HEK293 (cell line): ENCODE data around the gene FOXP1.

ENCODE experiments used
- CTCF ChIA-PET: fragments of 350-600 bp; formaldehyde crosslinking; extraction: SDS; loops from one replicate; lab custom pipeline; 2021; ENCODE audit warnings: antibody characterized with exemption; lab: Yijun Ruan, JAX
- POLR2A ChIA-PET: fragments of 300-600 bp; formaldehyde crosslinking; extraction: SDS; loops from one replicate; lab custom pipeline; 2020; ENCODE audit warnings: antibody characterized with exemption, inconsistent platforms; lab: Yijun Ruan, JAX
- H3K27ac ChIP-seq: fragments of 200-500 bp; sonication (Bioruptor generic); 2 replicates; pipeline ENCODE4 v1.5.1; 2014; ENCODE audit warnings: low read depth, low read length, control low read depth, inconsistent platforms; ENCODE audit errors: extremely low read depth
- H3K36me3 ChIP-seq, 2 experiments: fragments of 200-500 bp in 1 of 2; sonication (Bioruptor generic) in 1 of 2; 1 replicate in 1 of 2; 2 replicates in 1 of 2; pipeline ENCODE4 v1.5.1; 2014 to 2017; ENCODE audit warnings: inconsistent platforms in 2 of 2, low read length in 2 of 2; ENCODE audit not compliant: control insufficient read depth in 2 of 2, insufficient read depth in 1 of 2
- H3K4me1 ChIP-seq: fragments of 200-500 bp; sonication (Bioruptor generic); 2 replicates; pipeline ENCODE4 v1.5.1; 2014; ENCODE audit warnings: mild to moderate bottlenecking, low read length, inconsistent platforms; ENCODE audit not compliant: control insufficient read depth, insufficient read depth
- H3K4me3 ChIP-seq: 2 replicates; pipeline ENCODE4 v1.5.1; 2011; ENCODE audit warnings: low read depth, mild to moderate bottlenecking, control low read depth, low read length, moderate library complexity
- H3K9me3 ChIP-seq: fragments of 200-500 bp; sonication (Bioruptor generic); 2 replicates; pipeline ENCODE4 v1.5.1; 2014; ENCODE audit warnings: low read depth, low read length, inconsistent platforms; ENCODE audit not compliant: control insufficient read depth, insufficient read depth
- SP2 ChIP-seq: fragments of 450-650 bp; formaldehyde crosslinking; IDR thresholded peaks from 2 replicates; pipeline ENCODE4 v1.5.1; 2016; ENCODE audit warnings: missing biosample characterization, missing genetic modification characterization
- YY1 ChIP-seq: fragments of 450-650 bp; formaldehyde crosslinking; IDR thresholded peaks from 2 replicates; pipeline ENCODE4 v1.5.1; 2018; ENCODE audit warnings: missing biosample characterization, missing genetic modification characterization
- ZBTB26 ChIP-seq: fragments of 450-650 bp; formaldehyde crosslinking; optimal IDR thresholded peaks from 2 replicates; pipeline ENCODE3; 2016; ENCODE audit warnings: missing biosample characterization, mild to moderate bottlenecking, missing genetic modification characterization
- ZFP69B ChIP-seq: fragments of 450-650 bp; formaldehyde crosslinking; IDR thresholded peaks from 2 replicates; pipeline ENCODE4 v1.5.1; 2016; ENCODE audit warnings: missing biosample characterization, missing genetic modification characterization
- ZNF16 ChIP-seq: fragments of 450-650 bp; formaldehyde crosslinking; IDR thresholded peaks from 2 replicates; pipeline ENCODE4 v1.5.1; 2016; ENCODE audit warnings: low read depth, missing biosample characterization, missing genetic modification characterization
- ZNF184 ChIP-seq: fragments of 450-650 bp; IDR thresholded peaks from 2 replicates; pipeline ENCODE4 v1.5.1; 2018; ENCODE audit warnings: missing biosample characterization, mild to moderate bottlenecking, missing genetic modification characterization
- ZNF529 ChIP-seq: fragments of 450-650 bp; formaldehyde crosslinking; IDR thresholded peaks from 2 replicates; pipeline ENCODE4 v1.5.1; 2017; ENCODE audit warnings: missing genetic modification characterization, missing biosample characterization; ENCODE audit not compliant: insufficient replicate concordance
- ZNF561 ChIP-seq: fragments of 450-650 bp; IDR thresholded peaks from 2 replicates; pipeline ENCODE4 v1.5.1; 2018; ENCODE audit warnings: missing biosample characterization, missing genetic modification characterization, borderline replicate concordance
- ZNF585B ChIP-seq: fragments of 450-650 bp; formaldehyde crosslinking; IDR thresholded peaks from 2 replicates; pipeline ENCODE4 v1.5.1; 2016; ENCODE audit warnings: missing biosample characterization, missing genetic modification characterization
- ZNF626 ChIP-seq: fragments of 450-650 bp; sonication (Bioruptor Pico); formaldehyde crosslinking; IDR thresholded peaks from 2 replicates; pipeline ENCODE4 v1.5.1; 2018; ENCODE audit warnings: missing biosample characterization, missing genetic modification characterization, inconsistent platforms
- ZNF654 ChIP-seq: fragments of 450-650 bp; formaldehyde crosslinking; IDR thresholded peaks from 2 replicates; pipeline ENCODE4 v1.5.1; 2016; ENCODE audit warnings: low read depth, missing biosample characterization, missing genetic modification characterization
- ZNF664 ChIP-seq: fragments of 450-650 bp; formaldehyde crosslinking; IDR thresholded peaks from 2 replicates; pipeline ENCODE4 v1.5.1; 2016; ENCODE audit warnings: missing biosample characterization, missing genetic modification characterization
- ZSCAN4 ChIP-seq: fragments of 450-650 bp; formaldehyde crosslinking; IDR thresholded peaks from 2 replicates; pipeline ENCODE4 v1.5.1; 2017; ENCODE audit warnings: missing biosample characterization, missing genetic modification characterization
- TF ChIP-seq, protein P1 (sequence below): fragments of 450-650 bp; formaldehyde crosslinking; IDR thresholded peaks from 2 replicates; pipeline ENCODE4 v1.5.1; 2016; ENCODE audit warnings: missing biosample characterization, missing genetic modification characterization
- TF ChIP-seq, protein P2 (sequence below): fragments of 450-650 bp; formaldehyde crosslinking; IDR thresholded peaks from 2 replicates; pipeline ENCODE4 v1.5.1; 2017; ENCODE audit warnings: missing biosample characterization, mild to moderate bottlenecking, missing genetic modification characterization, moderate library complexity
- TF ChIP-seq, protein P3 (sequence below): fragments of 450-650 bp; formaldehyde crosslinking; IDR thresholded peaks from 2 replicates; pipeline ENCODE4 v1.5.1; 2016; ENCODE audit warnings: missing biosample characterization, missing genetic modification characterization

The FOXP1 gene

GRCh38 chr3:71366988-71367604 lies 216.4 kb downstream of the FOXP1 start:
- Histone ChIP-seq H3K27ac (no peak overlapping the region), H3K9me3 (no peaks in the 10 kb centered on the region), H3K4me1 (peaks cover 3% of the 10 kb centered on the region), H3K4me3 (no peak overlapping the region), H3K36me3 (no peaks in the 10 kb centered on the region)
- CTCF ChIA-PET: no interaction called here
- no peak for TF ChIP-seq ZNF626 (tag by site-specific recombination)
- no peak for TF ChIP-seq ZSCAN4 (tag by site-specific recombination)
- no peak for TF ChIP-seq ZNF529
- TF ChIP-seq ZFP69B (tag by site-specific recombination): no peak
- TF ChIP-seq, protein P1, sequence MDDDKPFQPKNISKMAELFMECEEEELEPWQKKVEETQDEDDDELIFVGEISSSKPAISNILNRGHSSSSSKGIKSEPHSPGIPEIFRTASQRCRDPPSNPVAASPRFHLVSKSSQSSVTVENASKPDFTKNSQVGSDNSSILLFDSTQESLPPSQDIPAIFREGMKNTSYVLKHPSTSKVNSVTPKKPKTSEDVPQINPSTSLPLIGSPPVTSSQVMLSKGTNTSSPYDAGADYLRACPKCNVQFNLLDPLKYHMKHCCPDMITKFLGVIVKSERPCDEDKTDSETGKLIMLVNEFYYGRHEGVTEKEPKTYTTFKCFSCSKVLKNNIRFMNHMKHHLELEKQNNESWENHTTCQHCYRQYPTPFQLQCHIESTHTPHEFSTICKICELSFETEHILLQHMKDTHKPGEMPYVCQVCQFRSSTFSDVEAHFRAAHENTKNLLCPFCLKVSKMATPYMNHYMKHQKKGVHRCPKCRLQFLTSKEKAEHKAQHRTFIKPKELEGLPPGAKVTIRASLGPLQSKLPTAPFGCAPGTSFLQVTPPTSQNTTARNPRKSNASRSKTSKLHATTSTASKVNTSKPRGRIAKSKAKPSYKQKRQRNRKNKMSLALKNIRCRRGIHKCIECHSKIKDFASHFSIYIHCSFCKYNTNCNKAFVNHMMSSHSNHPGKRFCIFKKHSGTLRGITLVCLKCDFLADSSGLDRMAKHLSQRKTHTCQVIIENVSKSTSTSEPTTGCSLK (tag by site-specific recombination): no peak
- no peak for TF ChIP-seq ZNF585B (tag by site-specific recombination)
- no peak for TF ChIP-seq ZNF664
- TF ChIP-seq ZNF561: no peak
- TF ChIP-seq, protein P2, sequence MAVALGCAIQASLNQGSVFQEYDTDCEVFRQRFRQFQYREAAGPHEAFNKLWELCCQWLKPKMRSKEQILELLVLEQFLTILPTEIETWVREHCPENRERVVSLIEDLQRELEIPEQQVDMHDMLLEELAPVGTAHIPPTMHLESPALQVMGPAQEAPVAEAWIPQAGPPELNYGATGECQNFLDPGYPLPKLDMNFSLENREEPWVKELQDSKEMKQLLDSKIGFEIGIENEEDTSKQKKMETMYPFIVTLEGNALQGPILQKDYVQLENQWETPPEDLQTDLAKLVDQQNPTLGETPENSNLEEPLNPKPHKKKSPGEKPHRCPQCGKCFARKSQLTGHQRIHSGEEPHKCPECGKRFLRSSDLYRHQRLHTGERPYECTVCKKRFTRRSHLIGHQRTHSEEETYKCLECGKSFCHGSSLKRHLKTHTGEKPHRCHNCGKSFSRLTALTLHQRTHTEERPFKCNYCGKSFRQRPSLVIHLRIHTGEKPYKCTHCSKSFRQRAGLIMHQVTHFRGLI (tag by site-specific recombination): no peak
- no peak for TF ChIP-seq SP2 (tag by site-specific recombination)
- TF ChIP-seq ZNF16 (tag by site-specific recombination): no peak
- TF ChIP-seq ZNF654 (tag by site-specific recombination): no peak
- TF ChIP-seq, protein P3, sequence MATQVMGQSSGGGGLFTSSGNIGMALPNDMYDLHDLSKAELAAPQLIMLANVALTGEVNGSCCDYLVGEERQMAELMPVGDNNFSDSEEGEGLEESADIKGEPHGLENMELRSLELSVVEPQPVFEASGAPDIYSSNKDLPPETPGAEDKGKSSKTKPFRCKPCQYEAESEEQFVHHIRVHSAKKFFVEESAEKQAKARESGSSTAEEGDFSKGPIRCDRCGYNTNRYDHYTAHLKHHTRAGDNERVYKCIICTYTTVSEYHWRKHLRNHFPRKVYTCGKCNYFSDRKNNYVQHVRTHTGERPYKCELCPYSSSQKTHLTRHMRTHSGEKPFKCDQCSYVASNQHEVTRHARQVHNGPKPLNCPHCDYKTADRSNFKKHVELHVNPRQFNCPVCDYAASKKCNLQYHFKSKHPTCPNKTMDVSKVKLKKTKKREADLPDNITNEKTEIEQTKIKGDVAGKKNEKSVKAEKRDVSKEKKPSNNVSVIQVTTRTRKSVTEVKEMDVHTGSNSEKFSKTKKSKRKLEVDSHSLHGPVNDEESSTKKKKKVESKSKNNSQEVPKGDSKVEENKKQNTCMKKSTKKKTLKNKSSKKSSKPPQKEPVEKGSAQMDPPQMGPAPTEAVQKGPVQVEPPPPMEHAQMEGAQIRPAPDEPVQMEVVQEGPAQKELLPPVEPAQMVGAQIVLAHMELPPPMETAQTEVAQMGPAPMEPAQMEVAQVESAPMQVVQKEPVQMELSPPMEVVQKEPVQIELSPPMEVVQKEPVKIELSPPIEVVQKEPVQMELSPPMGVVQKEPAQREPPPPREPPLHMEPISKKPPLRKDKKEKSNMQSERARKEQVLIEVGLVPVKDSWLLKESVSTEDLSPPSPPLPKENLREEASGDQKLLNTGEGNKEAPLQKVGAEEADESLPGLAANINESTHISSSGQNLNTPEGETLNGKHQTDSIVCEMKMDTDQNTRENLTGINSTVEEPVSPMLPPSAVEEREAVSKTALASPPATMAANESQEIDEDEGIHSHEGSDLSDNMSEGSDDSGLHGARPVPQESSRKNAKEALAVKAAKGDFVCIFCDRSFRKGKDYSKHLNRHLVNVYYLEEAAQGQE (tag by site-specific recombination): no peak
- no peak for TF ChIP-seq YY1 (tag by site-specific recombination)
- TF ChIP-seq ZBTB26 (tag by site-specific recombination): no peak
- TF ChIP-seq ZNF184: no peak
- POLR2A ChIA-PET: no interaction called here
